A673 (cell line): ENCODE measurements around the gene NCOA6. TPM values are rescaled to one million over a fixed set of nuclear protein-coding genes. Genes with fewer than 3 reads are reported as not detected.

Experiments
- BruUV-seq: library from RNA; stranded (reverse); fragments of 400-500 nt; replicated peaks from 2 replicates; lab custom pipeline; 2021; lab: Mats Ljungman, UMichigan
- CTCF ChIA-PET: fragments of 300-600 bp; sonication (Branson Sonifier 250); formaldehyde crosslinking; loops from one replicate; lab custom pipeline; 2022; ENCODE audit warnings: antibody characterized with exemption; lab: Charles Lee
- POLR2A ChIA-PET: fragments of 300-600 bp; sonication (Branson Sonifier 250); formaldehyde crosslinking; loops from one replicate; lab custom pipeline; 2022; ENCODE audit warnings: antibody characterized with exemption; ENCODE audit not compliant: low non-redundant PET; lab: Charles Lee
- DNase-seq: peaks from one replicate; pipeline ENCODE4 v3.0.0-alpha.2; 2015; ENCODE audit warnings: low spot score
- H3K27ac ChIP-seq: fragments of 200-600 bp; sonication (generic); 2 replicates; pipeline ENCODE4 v1.5.1; 2016; ENCODE audit warnings: mixed run types, low read depth, mild to moderate bottlenecking, mixed read lengths, antibody characterized with exemption, low read length; ENCODE audit not compliant: poor library complexity, severe bottlenecking
- H3K27me3 ChIP-seq: fragments of 200-600 bp; sonication (generic); replicated peaks from 2 replicates; pipeline ENCODE4 v1.6.1; 2017; ENCODE audit warnings: mixed run types, low read depth, mild to moderate bottlenecking, mixed read lengths, antibody characterized with exemption, low read length; ENCODE audit not compliant: insufficient read depth, poor library complexity
- H3K36me3 ChIP-seq: fragments of 200-600 bp; sonication (generic); 2 replicates; pipeline ENCODE4 v1.6.1; 2016; ENCODE audit warnings: mixed run types, mild to moderate bottlenecking, mixed read lengths, antibody characterized with exemption, low read length; ENCODE audit not compliant: insufficient read depth, poor library complexity, severe bottlenecking
- H3K4me1 ChIP-seq: fragments of 200-600 bp; sonication (generic); 2 replicates; pipeline ENCODE4 v1.6.1; 2017; ENCODE audit warnings: mixed run types, mild to moderate bottlenecking, mixed read lengths, antibody characterized with exemption, low read length; ENCODE audit not compliant: insufficient read depth, poor library complexity, severe bottlenecking
- H3K4me3 ChIP-seq: fragments of 200-600 bp; sonication (generic); 2 replicates; pipeline ENCODE4 v1.5.1; 2016; ENCODE audit warnings: low read depth, mixed run types, mild to moderate bottlenecking, mixed read lengths, low read length; ENCODE audit not compliant: poor library complexity, severe bottlenecking
- H3K9me3 ChIP-seq: fragments of 200-600 bp; sonication (generic); 2 replicates; pipeline ENCODE4 v1.6.1; 2016; ENCODE audit warnings: mixed run types, low read depth, mild to moderate bottlenecking, mixed read lengths, antibody characterized with exemption, low read length; ENCODE audit not compliant: poor library complexity, severe bottlenecking
- CTCF ChIP-seq: fragments of 300-800, 200-600 bp; sonication (generic); conservative IDR thresholded peaks from 2 replicates; pipeline ENCODE4 v1.5.1; 2017; ENCODE audit warnings: low read depth, mild to moderate bottlenecking, antibody characterized with exemption, low read length, moderate library complexity, mixed read lengths
- EZH2 ChIP-seq: fragments of 200-600 bp; sonication (generic); IDR thresholded peaks from 2 replicates; pipeline ENCODE4 v1.6.1; 2017; ENCODE audit warnings: borderline replicate concordance, low read depth, mild to moderate bottlenecking, mixed read lengths, antibody characterized with exemption, low read length; ENCODE audit not compliant: poor library complexity, severe bottlenecking
- intact Hi-C: fragments of 100-400 bp; cut with micrococcal nuclease; formaldehyde crosslinking; loops from one replicate; pipeline ENCODE4 v1.10.0; 2022; ENCODE audit not compliant: unreplicated experiment
- total RNA-seq: library from RNA; stranded (reverse); gene quantifications from 2 replicates; pipeline ENCODE4 v1.2.3, GENCODE V29; 2021

NCOA6 gene
- total RNA-seq, 1 experiment from 2014 or later: 39.9 TPM

GRCh38 chr20:34750484-34750883 lies 75.0 kb downstream of the NCOA6 start:
- DNase-seq: no peak
- ChIA-PET POLR2A (interaction anchor here (0.6 kb wide), 1 partner anchor 41 kb away, joined by 5 read pairs; no protein-coding TSS in a partner anchor), CTCF (no interaction called here)
- H3K27me3 ChIP-seq: no peaks in the 10 kb centered on the region
- no peak for TF ChIP-seq CTCF
- no peak for TF ChIP-seq EZH2
- BruUV-seq: no TSS peak
- intact Hi-C loops: no loop called here
- H3K4me1 ChIP-seq: no peaks in the 10 kb centered on the region
- peaks cover 73% of the 10 kb centered on the region for H3K36me3 ChIP-seq
- no peaks in the 10 kb centered on the region for H3K9me3 ChIP-seq
- H3K27ac ChIP-seq: no peak overlapping the region
- no peak overlapping the region for H3K4me3 ChIP-seq

GRCh38 chr20:34748709-34749108 lies 76.7 kb downstream of the NCOA6 start:
- no peak overlapping the region for H3K27ac ChIP-seq
- no peaks in the 10 kb centered on the region for H3K9me3 ChIP-seq
- TF ChIP-seq EZH2 (no peak), CTCF (no peak)
- H3K27me3 ChIP-seq: no peaks in the 10 kb centered on the region
- H3K36me3 ChIP-seq: peaks cover 67% of the 10 kb centered on the region
- ChIA-PET CTCF (interaction anchor here (1.0 kb wide), 1 partner anchor 21 kb away, joined by 4 read pairs; no protein-coding TSS in a partner anchor), POLR2A (no interaction called here)
- H3K4me3 ChIP-seq: no peak overlapping the region
- BruUV-seq: no TSS peak
- no peaks in the 10 kb centered on the region for H3K4me1 ChIP-seq
- DNase-seq: no peak
- intact Hi-C loops: no loop called here

GRCh38 chr20:34747479-34747878 lies 78.0 kb downstream of the NCOA6 start:
- CTCF ChIA-PET: interaction anchor here (0.6 to 1.0 kb wide), 2 partner anchors 22 to 553 kb away, joined by 3 to 4 read pairs; no protein-coding TSS in a partner anchor
- no peak overlapping the region for H3K4me3 ChIP-seq
- POLR2A ChIA-PET: no interaction called here

More at GRCh38 chr20:34747479-34747878, 78.0 kb downstream of the NCOA6 start:
- H3K9me3 ChIP-seq: no peaks in the 10 kb centered on the region
- no peak for DNase-seq
- no TSS peak for BruUV-seq
- H3K36me3 ChIP-seq: peaks cover 67% of the 10 kb centered on the region
- no peaks in the 10 kb centered on the region for H3K27me3 ChIP-seq
- TF ChIP-seq EZH2 (no peak), CTCF (no peak)
- intact Hi-C loops: no loop called here
- H3K27ac ChIP-seq: no peak overlapping the region
- no peaks in the 10 kb centered on the region for H3K4me1 ChIP-seq
